ENCODE measurements around the gene PDLIM7. TPM values are rescaled to one million over a fixed set of nuclear protein-coding genes. Genes with fewer than 3 reads are reported as not detected.
A peak's percentile ranks its signal among the peaks of the same experiment; 100 is the strongest.

PDLIM7 gene
- total RNA-seq, 2 donors from 2014 or later, result 196 to 241 TPM

DNA sequence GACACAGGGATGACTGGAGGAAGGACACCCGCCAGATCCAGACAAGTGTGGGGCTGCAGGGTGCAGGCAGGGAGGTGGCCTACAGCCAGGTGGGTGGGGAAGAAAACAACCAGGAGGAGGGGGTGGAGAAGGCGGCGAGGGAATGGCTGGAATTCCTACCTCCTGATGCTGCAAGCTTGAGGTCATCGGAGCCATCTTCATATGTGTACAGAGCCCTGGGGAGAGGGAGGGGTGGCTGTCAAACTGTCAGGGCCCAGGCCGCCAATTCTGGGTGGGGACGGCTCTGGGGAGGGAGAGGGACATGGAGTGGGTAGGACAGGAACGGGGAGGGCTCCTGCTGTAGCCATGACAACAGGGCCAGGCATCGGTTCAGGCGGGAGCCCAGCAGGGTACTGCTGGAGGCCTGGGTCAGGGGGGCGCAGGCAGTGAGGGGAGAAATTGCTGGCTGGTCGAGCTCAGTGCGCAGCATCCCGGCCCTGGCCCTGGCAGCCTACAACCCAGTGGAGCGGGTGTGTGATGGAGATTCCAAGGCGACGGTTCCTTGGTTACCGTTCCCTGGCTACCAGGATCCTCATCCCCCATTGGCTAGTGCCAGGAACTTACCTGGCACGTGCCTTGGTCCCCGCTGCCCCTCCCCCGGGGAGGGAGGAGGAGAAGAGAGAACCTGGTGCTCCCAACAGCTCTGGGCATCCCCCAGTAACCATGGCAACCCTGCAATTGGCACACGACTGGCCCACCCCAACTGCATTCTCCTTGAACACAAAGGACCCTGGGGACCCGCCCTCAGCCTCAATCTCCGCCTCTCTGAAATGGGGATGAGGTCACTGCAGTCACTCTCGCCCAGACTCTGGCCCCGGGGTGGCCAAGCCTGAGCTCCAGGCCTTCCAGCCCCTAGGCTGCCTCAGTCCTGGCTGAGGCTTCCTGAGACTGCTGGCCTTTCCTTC is 28.4 kb downstream of the PDLIM7 start:
- Histone ChIP-seq H3K4me3 (ENCODE audit: low read length) (no peak overlapping the region), H3K9ac (ENCODE audit: extremely low read depth, low read length, poor library complexity, severe bottlenecking) (peak overlapping the region; percentile 15), H3K27ac (ENCODE audit: low read depth, low read length) (peak overlapping the region; percentile 85), H3K27me3 (ENCODE audit: control insufficient read depth, insufficient read depth, low read length, poor library complexity, severe bottlenecking) (no peaks in the 10 kb centered on the region), H3K4me1 (ENCODE audit: control insufficient read depth, insufficient read depth, low read length) (peaks cover 24% of the 10 kb centered on the region), H3K36me3 (ENCODE audit: control insufficient read depth, insufficient read depth, low read length) (peaks cover 74% of the 10 kb centered on the region), H3K9me3 (ENCODE audit: control insufficient read depth, low read length) (peaks cover 14% of the 10 kb centered on the region)
- 70 to 77% methylated on average over 17 to 24 of the region's 25 CpGs for whole genome bisulfite sequencing, 2 experiments (ENCODE audit: insufficient coverage in 1 of 2, insufficient read length in 1 of 2)
- H3K4me1 Mint-ChIP-seq, result peaks cover 20% of the 10 kb centered on the region
- peak; percentile 91 for DNase-seq
- peaks cover 10% of the 10 kb centered on the region for H3K9me3 Mint-ChIP-seq
- H3K27me3 Mint-ChIP-seq (ENCODE audit: insufficient read depth), result no peaks in the 10 kb centered on the region
- TF ChIP-seq, protein P1, sequence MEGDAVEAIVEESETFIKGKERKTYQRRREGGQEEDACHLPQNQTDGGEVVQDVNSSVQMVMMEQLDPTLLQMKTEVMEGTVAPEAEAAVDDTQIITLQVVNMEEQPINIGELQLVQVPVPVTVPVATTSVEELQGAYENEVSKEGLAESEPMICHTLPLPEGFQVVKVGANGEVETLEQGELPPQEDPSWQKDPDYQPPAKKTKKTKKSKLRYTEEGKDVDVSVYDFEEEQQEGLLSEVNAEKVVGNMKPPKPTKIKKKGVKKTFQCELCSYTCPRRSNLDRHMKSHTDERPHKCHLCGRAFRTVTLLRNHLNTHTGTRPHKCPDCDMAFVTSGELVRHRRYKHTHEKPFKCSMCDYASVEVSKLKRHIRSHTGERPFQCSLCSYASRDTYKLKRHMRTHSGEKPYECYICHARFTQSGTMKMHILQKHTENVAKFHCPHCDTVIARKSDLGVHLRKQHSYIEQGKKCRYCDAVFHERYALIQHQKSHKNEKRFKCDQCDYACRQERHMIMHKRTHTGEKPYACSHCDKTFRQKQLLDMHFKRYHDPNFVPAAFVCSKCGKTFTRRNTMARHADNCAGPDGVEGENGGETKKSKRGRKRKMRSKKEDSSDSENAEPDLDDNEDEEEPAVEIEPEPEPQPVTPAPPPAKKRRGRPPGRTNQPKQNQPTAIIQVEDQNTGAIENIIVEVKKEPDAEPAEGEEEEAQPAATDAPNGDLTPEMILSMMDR (conservative IDR thresholded peaks at IDR 0.05), result no peak
- H3K4me3 Mint-ChIP-seq, result no peak overlapping the region
- H3K27ac Mint-ChIP-seq, result peak overlapping the region; percentile 87
- H3K36me3 Mint-ChIP-seq (ENCODE audit: low read depth), result peaks cover 66% of the 10 kb centered on the region

DNA sequence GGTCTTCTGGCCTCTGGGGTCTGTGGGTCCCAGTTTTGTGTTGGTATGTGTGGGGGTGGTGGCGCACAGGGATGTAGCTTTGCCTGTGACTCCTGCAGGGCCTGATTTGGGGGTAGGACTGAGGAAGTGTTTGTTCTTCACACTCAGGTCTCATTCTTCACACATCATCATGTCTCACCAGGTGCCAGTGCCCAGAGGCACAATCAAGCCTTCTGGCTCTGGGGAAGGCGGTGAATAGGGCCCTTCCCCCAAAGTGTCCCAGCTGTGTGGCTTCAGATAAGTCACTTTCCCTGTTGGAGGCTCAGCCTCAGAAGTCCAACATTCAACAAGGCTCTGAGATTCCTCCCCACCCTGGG is 29.1 kb downstream of the PDLIM7 start:
- Mint-ChIP-seq H3K4me1 (peaks cover 18% of the 10 kb centered on the region), H3K27me3 (ENCODE audit: insufficient read depth) (no peaks in the 10 kb centered on the region), H3K36me3 (ENCODE audit: low read depth) (peaks cover 71% of the 10 kb centered on the region), H3K9me3 (peaks cover 10% of the 10 kb centered on the region), H3K27ac (peak overlapping the region; percentile 87), H3K4me3 (no peak overlapping the region)
- H3K4me3 ChIP-seq (ENCODE audit: low read length), result no peak overlapping the region
- peak overlapping the region; percentile 85 for H3K27ac ChIP-seq (ENCODE audit: low read depth, low read length)
- 89% methylated on average over 2 of the region's 2 CpGs; no CpG with 5 or more reads in 1 of the 2 experiments for WGBS, 2 experiments (ENCODE audit: insufficient coverage in 1 of 2, insufficient read length in 1 of 2)
- H3K9me3 ChIP-seq (ENCODE audit: control insufficient read depth, low read length), result peaks cover 14% of the 10 kb centered on the region
- peaks cover 80% of the 10 kb centered on the region for H3K36me3 ChIP-seq (ENCODE audit: control insufficient read depth, insufficient read depth, low read length)
- DNase-seq, result no peak
- H3K4me1 ChIP-seq (ENCODE audit: control insufficient read depth, insufficient read depth, low read length), result peaks cover 24% of the 10 kb centered on the region
- H3K9ac ChIP-seq (ENCODE audit: extremely low read depth, low read length, poor library complexity, severe bottlenecking), result no peak overlapping the region
- no peaks in the 10 kb centered on the region for H3K27me3 ChIP-seq (ENCODE audit: control insufficient read depth, insufficient read depth, low read length, poor library complexity, severe bottlenecking)
- TF ChIP-seq, protein P1 (conservative IDR thresholded peaks at IDR 0.05), result no peak

DNA sequence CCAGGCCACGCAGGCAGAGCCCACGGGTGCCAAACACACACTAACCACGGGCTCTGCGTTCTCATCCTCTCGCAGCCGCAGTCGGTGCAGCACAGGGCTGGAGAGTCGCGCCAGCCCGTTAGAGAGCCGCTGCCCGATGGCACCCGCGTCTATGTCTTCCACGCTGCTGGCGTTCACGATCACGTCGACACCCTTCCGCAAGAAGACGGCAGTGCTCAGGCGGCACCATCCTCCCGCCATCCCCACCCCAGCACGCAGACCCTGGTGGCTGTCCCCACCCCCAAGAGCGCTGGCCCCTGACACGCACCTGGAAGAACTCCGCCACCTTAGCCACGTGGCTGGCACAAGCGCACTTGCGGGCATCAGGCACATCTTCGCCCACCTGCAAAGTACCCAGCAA is 30.0 kb downstream of the PDLIM7 start:
- no peak overlapping the region for H3K4me3 Mint-ChIP-seq

More for the DNA sequence above, 30.0 kb downstream of the PDLIM7 start:
- Mint-ChIP-seq H3K36me3 (ENCODE audit: low read depth) (peaks cover 80% of the 10 kb centered on the region), H3K9me3 (peaks cover 10% of the 10 kb centered on the region), H3K27ac (no peak overlapping the region), H3K4me1 (peaks cover 18% of the 10 kb centered on the region), H3K27me3 (ENCODE audit: insufficient read depth) (no peaks in the 10 kb centered on the region)
- TF ChIP-seq, protein P1 (conservative IDR thresholded peaks at IDR 0.05), result no peak
- 95 to 96% methylated on average over 13 to 31 of the region's 31 CpGs for WGBS, 2 experiments (ENCODE audit: insufficient coverage in 1 of 2, insufficient read length in 1 of 2)
- H3K27ac ChIP-seq (ENCODE audit: low read depth, low read length), result no peak overlapping the region
- no peak overlapping the region for H3K4me3 ChIP-seq (ENCODE audit: low read length)
- no peak overlapping the region for H3K9ac ChIP-seq (ENCODE audit: extremely low read depth, low read length, poor library complexity, severe bottlenecking)
- peaks cover 14% of the 10 kb centered on the region for H3K9me3 ChIP-seq (ENCODE audit: control insufficient read depth, low read length)
- peaks cover 24% of the 10 kb centered on the region for H3K4me1 ChIP-seq (ENCODE audit: control insufficient read depth, insufficient read depth, low read length)
- no peaks in the 10 kb centered on the region for H3K27me3 ChIP-seq (ENCODE audit: control insufficient read depth, insufficient read depth, low read length, poor library complexity, severe bottlenecking)
- DNase-seq, result no peak
- H3K36me3 ChIP-seq (ENCODE audit: control insufficient read depth, insufficient read depth, low read length), result peaks cover 89% of the 10 kb centered on the region

Measured in endodermal cell (in vitro differentiated cells).